HL-60 (cell line): Measurements from ENCODE around the gene TBC1D1.

Experiments used
- CTCF ChIP-seq: IDR thresholded peaks from one replicate; pipeline ENCODE4 v1.5.1; 2011; ENCODE audit warnings: low read length, control low read depth, inconsistent platforms; ENCODE audit not compliant: insufficient read depth
- GABPA ChIP-seq: IDR thresholded peaks from 2 replicates; pipeline ENCODE4 v1.6.1; 2012; ENCODE audit warnings: low read depth
- POLR2AphosphoS5 ChIP-seq: IDR thresholded peaks from 2 replicates; pipeline ENCODE4 v1.6.1; 2012; ENCODE audit warnings: low read depth
- REST ChIP-seq: IDR thresholded peaks from 2 replicates; pipeline ENCODE4 v1.6.1; 2012; ENCODE audit warnings: low read depth; ENCODE audit not compliant: insufficient replicate concordance
- SPI1 ChIP-seq: IDR thresholded peaks from 2 replicates; pipeline ENCODE4 v1.6.1; 2012; ENCODE audit warnings: low read depth, mild to moderate bottlenecking, borderline replicate concordance

- TF ChIP-seq CTCF (no peak), GABPA (no peak), POLR2AphosphoS5 (no peak), REST (no peak), SPI1 (no peak)
These were observed 91.9 kb downstream of the TBC1D1 start for GRCh38 chr4:37982736-37983135.
